NCI-H2107 (cell line): ENCODE results near the gene TC2N.
"Not testable (repeated sequence)": the region's sequence is repeated elsewhere in the genome, so short reads cannot be mapped to it uniquely, and the experiment has no call there.

ENCODE experiments used
- DNase-seq: peaks from one replicate; lab custom pipeline; 2025; lab: John Stamatoyannopoulos, UW

Gene TC2N

GRCh38 chr14:91834571-91834970, 32.8 kb downstream of the TC2N start:
- no peak for DNase-seq

- no peak for DNase-seq
Observed at GRCh38 chr14:91831337-91831736, 36.0 kb downstream of the TC2N start.

GRCh38 chr14:91830777-91831176, 36.6 kb downstream of the TC2N start:
- DNase-seq = peak; percentile 82

- DNase-seq = no peak
Observed at GRCh38 chr14:91829511-91829910, 37.8 kb downstream of the TC2N start.

- no peak for DNase-seq
Observed at GRCh38 chr14:91827746-91828145, 39.6 kb downstream of the TC2N start.

- no peak for DNase-seq
Observed at GRCh38 chr14:91817566-91818325, 49.6 kb downstream of the TC2N start.

- no peak for DNase-seq
Observed at GRCh38 chr14:91814317-91814716, 53.0 kb downstream of the TC2N start.

GRCh38 chr14:91810699-91811098, 56.6 kb downstream of the TC2N start:
- no peak for DNase-seq

GRCh38 chr14:91806716-91807115, 60.6 kb downstream of the TC2N start:
- DNase-seq = no peak

- not testable (repeated sequence) for DNase-seq
Observed at GRCh38 chr14:91806094-91806493, 61.2 kb downstream of the TC2N start.

GRCh38 chr14:91805659-91806058, 61.7 kb downstream of the TC2N start:
- DNase-seq = no peak

GRCh38 chr14:91801358-91801757, 66.0 kb downstream of the TC2N start:
- no peak for DNase-seq

- no peak for DNase-seq
Observed at GRCh38 chr14:91796617-91797347, 70.6 kb downstream of the TC2N start.

- no peak for DNase-seq
Observed at GRCh38 chr14:91793704-91794103, 73.6 kb downstream of the TC2N start.

- no peak for DNase-seq
Observed at GRCh38 chr14:91786188-91786587, 81.1 kb downstream of the TC2N start.

GRCh38 chr14:91780452-91780851, 86.9 kb downstream of the TC2N start:
- no peak for DNase-seq

GRCh38 chr14:91778217-91778616, 89.1 kb downstream of the TC2N start:
- DNase-seq = no peak

- DNase-seq = no peak
Observed at GRCh38 chr14:91774140-91775096, 92.9 kb downstream of the TC2N start.

GRCh38 chr14:91770185-91770584, 97.2 kb downstream of the TC2N start:
- no peak for DNase-seq

GRCh38 chr14:91755570-91756295, 111.6 kb downstream of the TC2N start:
- DNase-seq = no peak

GRCh38 chr14:91754819-91755218, 112.5 kb downstream of the TC2N start:
- no peak for DNase-seq

GRCh38 chr14:91754185-91754584, 113.2 kb downstream of the TC2N start:
- DNase-seq = no peak
